H9 (cell line): Measurements from ENCODE around the gene AGAP3. TPM values are rescaled to one million over a fixed set of nuclear protein-coding genes. Genes with fewer than 3 reads are reported as not detected.

Experiments used
- DNase-seq: peaks from one replicate; pipeline ENCODE4 v3.0.0-alpha.2; 2017
- H2AFZ ChIP-seq: one replicate; pipeline ENCODE4 v1.6.1; 2013; ENCODE audit warnings: mild to moderate bottlenecking, low read length, control low read depth, moderate library complexity
- H2AK5ac ChIP-seq: 2 replicates; pipeline ENCODE4 v1.6.1; 2013; ENCODE audit warnings: low read length, control low read depth, mixed read lengths; ENCODE audit not compliant: insufficient read length
- H2BK120ac ChIP-seq: one replicate; pipeline ENCODE4 v1.6.1; 2013; ENCODE audit warnings: low read depth, mild to moderate bottlenecking, low read length, control low read depth, inconsistent platforms; ENCODE audit not compliant: poor library complexity, severe bottlenecking
- H2BK12ac ChIP-seq: 2 replicates; pipeline ENCODE4 v1.6.1; 2013; ENCODE audit warnings: low read length, control low read depth, mixed read lengths, low read depth; ENCODE audit not compliant: insufficient read length
- H2BK15ac ChIP-seq: 2 replicates; pipeline ENCODE4 v1.6.1; 2013; ENCODE audit warnings: low read depth, low read length, control low read depth
- H2BK20ac ChIP-seq: one replicate; pipeline ENCODE4 v1.6.1; 2013; ENCODE audit warnings: low read depth, mild to moderate bottlenecking, low read length, control low read depth, inconsistent platforms; ENCODE audit not compliant: poor library complexity, severe bottlenecking
- H2BK5ac ChIP-seq: 2 replicates; pipeline ENCODE4 v1.6.1; 2013; ENCODE audit warnings: low read length, control low read depth, mixed read lengths; ENCODE audit not compliant: insufficient read length
- H3K14ac ChIP-seq: 2 replicates; pipeline ENCODE4 v1.6.1; 2013; ENCODE audit warnings: low read length, control low read depth; ENCODE audit not compliant: insufficient read depth
- H3K18ac ChIP-seq: 2 replicates; pipeline ENCODE4 v1.6.1; 2013; ENCODE audit warnings: low read depth, mild to moderate bottlenecking, mixed read lengths, low read length, control low read depth; ENCODE audit not compliant: insufficient read length
- H3K23ac ChIP-seq: 2 replicates; pipeline ENCODE4 v1.6.1; 2013; ENCODE audit warnings: low read length, control low read depth, mixed read lengths, low read depth; ENCODE audit not compliant: insufficient read length
- H3K23me2 ChIP-seq: 2 replicates; pipeline ENCODE4 v1.6.1; 2013; ENCODE audit warnings: low read depth, mild to moderate bottlenecking, mixed read lengths, low read length, control low read depth; ENCODE audit not compliant: insufficient read length, poor library complexity, severe bottlenecking
- H3K27ac ChIP-seq: 2 replicates; pipeline ENCODE4 v1.5.1; 2013; ENCODE audit warnings: low read length, control low read depth, mixed read lengths, low read depth; ENCODE audit not compliant: insufficient read length
- H3K27me3 ChIP-seq: 2 replicates; pipeline ENCODE4 v1.6.1; 2013; ENCODE audit warnings: low read length, control low read depth, inconsistent platforms; ENCODE audit not compliant: insufficient read depth
- H3K4ac ChIP-seq: 2 replicates; pipeline ENCODE4 v1.6.1; 2013; ENCODE audit warnings: low read depth, mild to moderate bottlenecking, control low read depth, inconsistent platforms, low read length, moderate library complexity
- H3K4me1 ChIP-seq: 2 replicates; pipeline ENCODE4 v1.6.1; 2013; ENCODE audit warnings: low read length, control low read depth, inconsistent platforms; ENCODE audit not compliant: insufficient read depth
- H3K4me2 ChIP-seq: 2 replicates; pipeline ENCODE4 v1.6.1; 2013; ENCODE audit warnings: low read length, control low read depth, mixed read lengths; ENCODE audit not compliant: insufficient read length, insufficient read depth
- H3K56ac ChIP-seq: 2 replicates; pipeline ENCODE4 v1.6.1; 2013; ENCODE audit warnings: low read depth, mild to moderate bottlenecking, mixed read lengths, low read length, control low read depth; ENCODE audit not compliant: insufficient read length
- H3K79me1 ChIP-seq: 2 replicates; pipeline ENCODE4 v1.6.1; 2013; ENCODE audit warnings: low read depth, mild to moderate bottlenecking, moderate library complexity, low read length, control low read depth, inconsistent platforms; ENCODE audit not compliant: insufficient read depth, poor library complexity, severe bottlenecking
- H3K79me2 ChIP-seq: 2 replicates; pipeline ENCODE4 v1.6.1; 2013; ENCODE audit warnings: low read length, control low read depth, inconsistent platforms; ENCODE audit not compliant: insufficient read depth
- H3K9ac ChIP-seq: 2 replicates; pipeline ENCODE4 v1.6.1; 2013; ENCODE audit warnings: low read length, control low read depth, mixed read lengths; ENCODE audit not compliant: insufficient read length; ENCODE audit errors: extremely low read depth
- H3K9me3 ChIP-seq: one replicate; pipeline ENCODE4 v1.6.1; 2013; ENCODE audit warnings: low read depth, low read length, inconsistent platforms; ENCODE audit not compliant: control insufficient read depth
- H3T11ph ChIP-seq: one replicate; pipeline ENCODE4 v1.6.1; 2013; ENCODE audit warnings: mild to moderate bottlenecking, low read length, control low read depth, inconsistent platforms
- H4K20me1 ChIP-seq: one replicate; pipeline ENCODE4 v1.6.1; 2013; ENCODE audit not compliant: control insufficient read depth, insufficient read length, insufficient read depth
- H4K5ac ChIP-seq: 2 replicates; pipeline ENCODE4 v1.6.1; 2013; ENCODE audit warnings: low read depth, mild to moderate bottlenecking, mixed read lengths, low read length, control low read depth; ENCODE audit not compliant: insufficient read length
- H4K8ac ChIP-seq: replicated peaks from 2 replicates; pipeline ENCODE4 v1.6.1; 2013; ENCODE audit warnings: low read length, control low read depth, mixed read lengths, low read depth; ENCODE audit not compliant: insufficient read length
- H4K91ac ChIP-seq: 2 replicates; pipeline ENCODE4 v1.6.1; 2013; ENCODE audit warnings: low read depth, mild to moderate bottlenecking, moderate library complexity, mixed read lengths, low read length, control low read depth; ENCODE audit not compliant: insufficient read length
- H3K27ac Mint-ChIP-seq, 3 experiments: 2 replicates in 2 of 3; 3 replicates in 1 of 3; pipeline ENCODE4 v1.8.0; 2020 to 2021; ENCODE audit warnings: mixed read lengths in 3 of 3, mild to moderate bottlenecking in 1 of 3, moderate library complexity in 1 of 3
- H3K27me3 Mint-ChIP-seq: 2 replicates; pipeline ENCODE4 v1.8.0; 2021; ENCODE audit warnings: low read depth, mild to moderate bottlenecking, moderate library complexity, mixed read lengths
- H3K36me3 Mint-ChIP-seq, 3 experiments: 2 replicates in 2 of 3; 3 replicates in 1 of 3; pipeline ENCODE4 v1.8.0; 2020 to 2021; ENCODE audit warnings: low read depth in 3 of 3, mixed read lengths in 3 of 3; ENCODE audit not compliant: insufficient read depth in 1 of 3
- H3K4me1 Mint-ChIP-seq, 2 experiments: 2 replicates each; pipeline ENCODE4 v1.8.0; 2020; ENCODE audit warnings: mixed read lengths in 2 of 2
- H3K4me3 Mint-ChIP-seq, 2 experiments: 2 replicates in 1 of 2; 3 replicates in 1 of 2; pipeline ENCODE4 v1.8.0; 2020 to 2021; ENCODE audit warnings: mild to moderate bottlenecking in 2 of 2, mixed read lengths in 2 of 2, moderate library complexity in 1 of 2
- H3K9me3 Mint-ChIP-seq, 2 experiments: 2 replicates in 1 of 2; 3 replicates in 1 of 2; pipeline ENCODE4 v1.8.0; 2020; ENCODE audit warnings: mild to moderate bottlenecking in 2 of 2, mixed read lengths in 2 of 2, moderate library complexity in 1 of 2
- WGBS: extraction: QIAGEN DNeasy Blood & Tissue Kit; methylation state at CpG from one replicate; pipeline ENCODE4 v1.1.7; 2013; ENCODE audit warnings: missing lambda C conversion rate, low lambda C conversion rate, mixed read lengths; ENCODE audit not compliant: insufficient read length; ENCODE audit errors: extremely low coverage; 5-methylcytosine and 5-hydroxymethylcytosine counted together
- total RNA-seq: library from RNA; stranded (reverse); gene quantifications from 2 replicates; pipeline ENCODE4 v1.2.1, GENCODE V29; 2021
- TF ChIP-seq, protein P1 (sequence below): fragments of 200-600 bp; sonication (generic); conservative IDR thresholded peaks from 3 replicates; pipeline ENCODE4 v1.8.0; 2021; ENCODE audit warnings: antibody characterized with exemption, mild to moderate bottlenecking

Gene AGAP3
- total RNA-seq, 1 experiment from 2014 or later, result 97.7 TPM

DNA sequence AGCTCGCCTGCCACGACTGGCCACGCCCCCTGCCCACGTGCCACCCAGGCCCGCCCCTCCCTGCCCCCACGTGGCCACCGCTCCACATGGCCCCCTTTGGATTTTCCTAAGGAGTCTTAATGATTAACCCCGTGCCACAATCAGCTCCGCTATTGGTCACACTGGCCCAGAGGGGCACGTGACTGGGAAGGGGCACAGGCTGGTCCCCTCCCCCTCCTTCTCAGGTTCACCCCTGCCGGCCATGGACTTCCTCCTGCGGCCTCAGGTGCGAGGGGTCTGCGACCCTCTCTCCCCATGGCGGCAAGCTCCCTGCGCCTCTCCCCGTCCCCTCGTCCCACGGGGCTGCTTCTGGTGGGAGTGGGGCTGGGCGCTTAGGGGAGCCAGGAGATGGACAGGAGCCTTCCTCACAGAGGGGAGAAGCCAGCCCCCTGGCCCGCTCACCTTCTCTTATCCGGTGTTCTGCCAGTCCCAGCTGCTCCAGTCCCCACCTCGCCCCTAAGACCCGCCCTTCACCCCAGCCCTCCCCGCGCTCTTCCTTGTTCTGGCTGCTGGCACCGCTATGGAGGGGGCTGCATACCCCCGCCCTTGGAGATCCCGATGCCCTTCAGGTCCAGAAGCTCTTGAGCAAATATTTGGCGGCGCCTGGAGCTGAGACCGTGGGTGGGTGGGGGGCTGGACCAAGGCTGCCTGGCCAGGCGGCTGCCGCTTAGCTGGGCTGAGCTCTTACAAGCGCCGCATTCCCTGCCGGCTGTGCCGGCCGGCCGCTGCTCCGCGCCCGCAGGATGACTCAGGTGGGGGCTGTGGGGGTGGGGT, 23.7 kb upstream of the AGAP3 start:
- H3K14ac ChIP-seq, result peak overlapping the region; percentile 61; the same call in 1 of the 2 replicates
- H3K9ac ChIP-seq, result peak overlapping the region; percentile 30
- H4K5ac ChIP-seq, result no peak overlapping the region
- no peak overlapping the region for H3K4ac ChIP-seq
- no peak overlapping the region for H2AFZ ChIP-seq
- H3K27me3 ChIP-seq, result no peaks in the 10 kb centered on the region; the same call in 1 of the 2 replicates
- peaks cover 31 to 39% of the 10 kb centered on the region in 2 experiments for H3K4me1 Mint-ChIP-seq
- H3K18ac ChIP-seq, result peak overlapping the region; percentile 43
- H2BK20ac ChIP-seq, result no peak overlapping the region
- H3T11ph ChIP-seq, result no peak overlapping the region
- no peak overlapping the region for H2BK12ac ChIP-seq
- no peak overlapping the region for H3K56ac ChIP-seq
- H2AK5ac ChIP-seq, result no peak overlapping the region
- H2BK15ac ChIP-seq, result no peak overlapping the region
- no peak overlapping the region for H2BK5ac ChIP-seq
- no peak overlapping the region for H3K27ac ChIP-seq
- peak overlapping the region; percentile 67 to 91 for H3K4me3 Mint-ChIP-seq
- no peak overlapping the region for H2BK120ac ChIP-seq
- peak overlapping the region; percentile 58 for H3K4me2 ChIP-seq
- TF ChIP-seq, protein P1, sequence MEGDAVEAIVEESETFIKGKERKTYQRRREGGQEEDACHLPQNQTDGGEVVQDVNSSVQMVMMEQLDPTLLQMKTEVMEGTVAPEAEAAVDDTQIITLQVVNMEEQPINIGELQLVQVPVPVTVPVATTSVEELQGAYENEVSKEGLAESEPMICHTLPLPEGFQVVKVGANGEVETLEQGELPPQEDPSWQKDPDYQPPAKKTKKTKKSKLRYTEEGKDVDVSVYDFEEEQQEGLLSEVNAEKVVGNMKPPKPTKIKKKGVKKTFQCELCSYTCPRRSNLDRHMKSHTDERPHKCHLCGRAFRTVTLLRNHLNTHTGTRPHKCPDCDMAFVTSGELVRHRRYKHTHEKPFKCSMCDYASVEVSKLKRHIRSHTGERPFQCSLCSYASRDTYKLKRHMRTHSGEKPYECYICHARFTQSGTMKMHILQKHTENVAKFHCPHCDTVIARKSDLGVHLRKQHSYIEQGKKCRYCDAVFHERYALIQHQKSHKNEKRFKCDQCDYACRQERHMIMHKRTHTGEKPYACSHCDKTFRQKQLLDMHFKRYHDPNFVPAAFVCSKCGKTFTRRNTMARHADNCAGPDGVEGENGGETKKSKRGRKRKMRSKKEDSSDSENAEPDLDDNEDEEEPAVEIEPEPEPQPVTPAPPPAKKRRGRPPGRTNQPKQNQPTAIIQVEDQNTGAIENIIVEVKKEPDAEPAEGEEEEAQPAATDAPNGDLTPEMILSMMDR, result peak; percentile 9; the same call in 1 of the 3 replicates
- no peak overlapping the region for H4K8ac ChIP-seq
- H3K23ac ChIP-seq, result no peak overlapping the region
- H3K9me3 ChIP-seq, result no peaks in the 10 kb centered on the region
- peaks cover 17 to 30% (median 26%) of the 10 kb centered on the region in 3 experiments; a peak in 6 of 7 replicates for H3K36me3 Mint-ChIP-seq
- peaks cover 8% of the 10 kb centered on the region for H3K4me1 ChIP-seq
- DNase-seq, result peak; percentile 98
- H3K27me3 Mint-ChIP-seq, result no peaks in the 10 kb centered on the region
- H3K9me3 Mint-ChIP-seq, result no peaks in the 10 kb centered on the region; a peak in 1 of 5 replicates
- WGBS, result no CpG with 5 or more reads among the region's 43 CpGs
- no peaks in the 10 kb centered on the region for H4K20me1 ChIP-seq
- H3K79me1 ChIP-seq, result no peaks in the 10 kb centered on the region
- peaks cover 32% of the 10 kb centered on the region for H3K23me2 ChIP-seq
- H3K79me2 ChIP-seq, result no peaks in the 10 kb centered on the region
- H3K27ac Mint-ChIP-seq, result peak overlapping the region in 1 of 3 experiments; percentile 87; a peak in 3 of 7 replicates
- no peak overlapping the region for H4K91ac ChIP-seq
